Esophagus squamous epithelium (tissue), 5 donors: ENCODE data around the gene NDUFA11. TPM values are rescaled to one million over a fixed set of nuclear protein-coding genes. Genes with fewer than 3 reads are reported as not detected.

Source experiments
- DNase-seq: peaks from one replicate; lab custom pipeline; 2025; lab: John Stamatoyannopoulos, UW
- H3K27ac ChIP-seq, 4 donors: fragments of 200-600 bp; sonication (generic); one replicate each; pipeline ENCODE4 v1.5.1; 2016 to 2019; ENCODE audit warnings: mild to moderate bottlenecking in 1 of 4
- H3K27me3 ChIP-seq, 4 donors: fragments of 200-600 bp; sonication (generic); 1 replicate in 3 of 4; 2 replicates in 1 of 4; pipeline versions ENCODE4 v1.5.1 to v1.6.0; 2017 to 2021; ENCODE audit warnings: antibody characterized with exemption in 1 of 4
- H3K36me3 ChIP-seq, 3 donors: fragments of 200-600 bp; sonication (generic); one replicate each; pipeline ENCODE4 v1.5.1; 2016 to 2019
- H3K4me1 ChIP-seq, 3 donors: fragments of 200-600 bp; sonication (generic); one replicate each; pipeline ENCODE4 v1.5.1; 2017 to 2019
- H3K4me3 ChIP-seq, 4 donors: fragments of 200-600 bp; sonication (generic); 1 replicate in 3 of 4; 2 replicates in 1 of 4; pipeline ENCODE4 v1.5.1; 2016 to 2019; ENCODE audit warnings: mild to moderate bottlenecking in 2 of 4, moderate library complexity in 1 of 4
- H3K9me3 ChIP-seq, 3 donors: fragments of 200-600 bp; sonication (generic); one replicate each; pipeline ENCODE4 v1.5.1; 2016 to 2019
- POLR2A ChIP-seq, 4 donors: fragments of 450-650 bp; IDR thresholded peaks; one replicate each; pipeline ENCODE4 v1.6.1; 2017; ENCODE audit warnings: antibody characterized with exemption in 4 of 4, mild to moderate bottlenecking in 4 of 4, moderate library complexity in 3 of 4
- WGBS, 2 donors: methylation state at CpG; one replicate each; pipeline ENCODE4 v1.1.5; 2018; 5-methylcytosine and 5-hydroxymethylcytosine counted together
- intact Hi-C: fragments of 100-400 bp; cut with DNase I; formaldehyde crosslinking; loops from one replicate; pipeline ENCODE4 v1.15.0; 2022
- total RNA-seq, 4 donors: library from RNA; depleted of rRNA; stranded (reverse); fragments of >200 nt; gene quantifications; one replicate each; pipeline ENCODE4 v1.1.0, GENCODE V29; 2016
- TF ChIP-seq, protein P1 (sequence below), 6 experiments: fragments of 450-650 bp in 4 of 6; fragments of 200-600 bp in 2 of 6; sonication (generic) in 2 of 6; IDR thresholded peaks; one replicate each; pipeline ENCODE4 v1.5.1; 2016 to 2019; ENCODE audit warnings: antibody characterized with exemption in 6 of 6, mild to moderate bottlenecking in 4 of 6, moderate library complexity in 4 of 6
- donor health status: DM: yes; HTN: yes; CAD: no.

Gene NDUFA11
- total RNA-seq, 4 donors from 2014 or later: 204 to 277 (median 234) TPM

DNA sequence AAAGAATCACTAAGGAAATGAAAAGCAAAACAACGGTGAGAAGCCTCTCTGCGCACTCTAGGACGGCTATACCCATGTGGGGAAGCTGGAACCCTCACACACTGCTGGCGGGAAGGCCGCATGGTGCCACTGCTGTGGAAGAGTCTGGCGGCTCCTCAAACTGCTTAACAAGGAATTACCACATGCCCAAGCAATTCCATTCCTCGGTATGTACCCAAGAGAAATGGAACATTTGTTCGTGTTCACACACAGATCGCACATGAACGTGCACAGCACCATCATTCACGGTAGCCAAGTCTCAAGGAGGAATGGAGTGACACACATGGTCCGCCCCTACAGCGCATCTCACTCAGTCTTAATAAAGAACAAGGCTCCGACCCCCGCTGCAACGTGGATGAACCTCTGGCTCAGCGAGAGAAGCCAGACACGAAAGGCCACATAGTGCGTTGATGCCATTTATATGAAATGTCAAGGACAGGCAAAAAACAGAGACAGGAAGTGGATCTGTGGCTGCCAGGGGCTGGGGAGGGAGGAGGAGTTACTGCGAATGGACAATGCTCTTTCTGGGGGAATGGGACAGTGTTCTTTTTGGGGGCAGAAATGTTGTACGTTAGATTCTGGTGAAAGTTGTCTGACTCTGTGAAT lies 18.0 kb upstream of the NDUFA11 start:
- DNase-seq: no peak

DNA sequence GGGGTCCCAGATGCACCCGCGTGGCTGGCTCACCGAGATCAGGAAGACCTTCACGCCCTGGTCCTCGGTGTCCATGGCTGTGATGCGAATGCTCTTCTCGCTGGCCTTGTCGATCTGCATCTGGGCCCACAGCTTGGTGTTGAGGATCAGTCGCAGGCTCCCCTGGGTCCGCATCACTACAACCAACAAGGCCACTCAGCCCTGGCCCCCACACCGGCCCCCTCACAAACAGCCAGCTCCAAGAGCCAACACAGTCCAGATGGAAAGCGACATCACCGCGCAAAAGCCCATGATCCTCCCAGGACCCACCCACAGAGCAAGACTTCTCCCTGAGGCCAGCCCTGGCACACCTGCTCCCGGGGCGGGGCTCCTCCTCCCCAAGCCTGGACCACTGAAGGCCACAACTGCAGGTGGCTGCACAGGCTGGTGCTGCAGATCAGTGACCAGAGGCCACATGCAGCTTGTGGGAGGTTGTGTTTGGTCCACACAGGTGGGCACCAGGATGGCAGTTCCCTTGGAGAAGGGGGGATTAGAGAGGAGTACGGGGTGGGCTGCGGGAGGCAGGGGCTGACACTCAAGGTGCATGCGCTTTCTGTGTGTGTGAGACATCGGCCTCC lies 15.0 kb upstream of the NDUFA11 start:
- H3K4me3 ChIP-seq: no peak overlapping the region
- no peak for DNase-seq
- H3K9me3 ChIP-seq: no peaks in the 10 kb centered on the region
- WGBS, 2 donors: 89% methylated on average over 7 to 9 of the region's 20 CpGs
- intact Hi-C loops: no loop called here
- TF ChIP-seq, protein P1, sequence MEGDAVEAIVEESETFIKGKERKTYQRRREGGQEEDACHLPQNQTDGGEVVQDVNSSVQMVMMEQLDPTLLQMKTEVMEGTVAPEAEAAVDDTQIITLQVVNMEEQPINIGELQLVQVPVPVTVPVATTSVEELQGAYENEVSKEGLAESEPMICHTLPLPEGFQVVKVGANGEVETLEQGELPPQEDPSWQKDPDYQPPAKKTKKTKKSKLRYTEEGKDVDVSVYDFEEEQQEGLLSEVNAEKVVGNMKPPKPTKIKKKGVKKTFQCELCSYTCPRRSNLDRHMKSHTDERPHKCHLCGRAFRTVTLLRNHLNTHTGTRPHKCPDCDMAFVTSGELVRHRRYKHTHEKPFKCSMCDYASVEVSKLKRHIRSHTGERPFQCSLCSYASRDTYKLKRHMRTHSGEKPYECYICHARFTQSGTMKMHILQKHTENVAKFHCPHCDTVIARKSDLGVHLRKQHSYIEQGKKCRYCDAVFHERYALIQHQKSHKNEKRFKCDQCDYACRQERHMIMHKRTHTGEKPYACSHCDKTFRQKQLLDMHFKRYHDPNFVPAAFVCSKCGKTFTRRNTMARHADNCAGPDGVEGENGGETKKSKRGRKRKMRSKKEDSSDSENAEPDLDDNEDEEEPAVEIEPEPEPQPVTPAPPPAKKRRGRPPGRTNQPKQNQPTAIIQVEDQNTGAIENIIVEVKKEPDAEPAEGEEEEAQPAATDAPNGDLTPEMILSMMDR (IDR thresholded peaks at IDR 0.05): no peak
- TF ChIP-seq POLR2A (IDR thresholded peaks at IDR 0.05): no peak
- no peak overlapping the region for H3K27ac ChIP-seq
- H3K36me3 ChIP-seq: peaks cover 31 to 89% (median 53%) of the 10 kb centered on the region in 3 donors
- H3K4me1 ChIP-seq: peaks cover 6 to 21% (median 8%) of the 10 kb centered on the region in 3 donors
- no peaks in the 10 kb centered on the region for H3K27me3 ChIP-seq

More for the DNA sequence above, 18.0 kb upstream of the NDUFA11 start:
- no peak for TF ChIP-seq POLR2A (IDR thresholded peaks at IDR 0.05)
- TF ChIP-seq, protein P1 (IDR thresholded peaks at IDR 0.05): no peak
- Histone ChIP-seq H3K36me3 (peaks cover 50 to 100% (median 75%) of the 10 kb centered on the region in 3 donors), H3K9me3 (no peaks in the 10 kb centered on the region), H3K4me3 (no peak overlapping the region), H3K27me3 (no peaks in the 10 kb centered on the region), H3K27ac (no peak overlapping the region), H3K4me1 (peaks cover 0 to 12% (median 5%) of the 10 kb centered on the region in 3 donors)
- 87 to 90% methylated on average over 14 to 20 of the region's 21 CpGs for WGBS, 2 donors
- intact Hi-C loops: no loop called here

DNA sequence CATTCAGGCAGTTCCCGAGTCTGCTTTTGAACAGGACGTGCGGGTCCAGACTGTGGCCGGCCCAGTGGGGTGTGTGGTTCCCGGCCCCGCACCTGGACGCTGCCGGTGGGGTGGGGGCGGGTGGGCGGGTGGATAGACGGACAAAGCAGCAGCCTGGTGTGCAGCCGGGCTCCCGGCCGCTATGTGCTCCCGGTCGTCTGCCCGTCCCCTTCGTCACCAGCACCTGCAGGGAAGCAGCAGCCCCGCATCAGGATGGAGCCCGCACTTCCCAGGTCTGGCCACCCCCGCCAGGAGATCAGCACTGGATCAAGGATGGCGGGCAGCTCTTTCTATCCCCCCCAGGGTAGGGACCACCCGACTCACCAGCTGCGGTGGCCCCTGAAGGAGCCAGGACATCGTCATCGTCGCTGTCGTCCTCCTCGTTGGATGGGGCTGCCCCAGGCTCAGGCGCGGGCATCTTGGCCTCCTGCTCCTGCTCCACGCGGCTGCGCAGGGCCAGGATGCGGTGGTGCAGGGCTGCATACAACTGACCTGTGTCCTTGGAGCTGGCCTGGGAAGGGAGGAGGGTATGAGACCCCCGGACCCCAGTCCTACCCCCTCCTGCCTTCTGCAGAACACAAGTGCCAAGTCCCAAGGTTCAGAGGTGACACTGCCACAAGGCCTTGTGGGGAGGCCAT lies 14.0 kb upstream of the NDUFA11 start:
- no CpG with 5 or more reads among the region's 36 CpGs for WGBS, 2 donors
- H3K36me3 ChIP-seq: peaks cover 27 to 79% (median 45%) of the 10 kb centered on the region in 3 donors
- no peak overlapping the region for H3K4me3 ChIP-seq
- H3K27me3 ChIP-seq: no peaks in the 10 kb centered on the region
- TF ChIP-seq, protein P1 (IDR thresholded peaks at IDR 0.05): no peak
- TF ChIP-seq POLR2A (IDR thresholded peaks at IDR 0.05): no peak
- peaks cover 6 to 21% (median 8%) of the 10 kb centered on the region in 3 donors for H3K4me1 ChIP-seq
- no peaks in the 10 kb centered on the region for H3K9me3 ChIP-seq
- no peak overlapping the region for H3K27ac ChIP-seq
- intact Hi-C loops: no loop called here
- no peak for DNase-seq

DNA sequence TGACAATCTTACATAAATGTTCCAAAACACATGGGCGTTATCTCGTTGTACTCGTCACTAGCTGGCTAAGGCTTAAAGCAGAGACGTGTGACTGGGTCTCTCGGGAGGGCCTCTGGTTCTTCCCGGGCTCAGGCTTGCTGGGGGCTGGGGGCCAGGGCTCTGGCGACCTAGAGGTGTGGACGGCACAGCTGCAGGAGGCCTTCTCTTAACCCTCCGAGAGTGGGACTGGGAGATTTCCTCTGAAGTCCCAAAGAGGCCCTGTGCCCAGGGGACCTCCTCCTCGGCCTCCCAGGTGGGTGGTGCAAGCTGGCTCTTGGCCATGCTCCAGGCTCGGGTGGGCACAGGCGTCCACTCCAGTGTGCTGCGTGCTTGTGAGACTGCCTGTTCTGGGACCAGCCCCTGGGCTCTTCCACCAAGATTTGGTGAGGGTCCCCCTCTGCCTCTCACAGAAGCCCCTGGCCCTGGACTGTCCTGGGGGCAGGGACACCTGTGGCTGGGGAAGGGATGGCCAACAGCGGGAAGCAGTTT lies 12.7 kb upstream of the NDUFA11 start:
- intact Hi-C loops: no loop called here
- Histone ChIP-seq H3K4me3 (no peak overlapping the region), H3K9me3 (no peaks in the 10 kb centered on the region), H3K4me1 (peaks cover 6 to 21% (median 8%) of the 10 kb centered on the region in 3 donors), H3K36me3 (peaks cover 27 to 67% (median 39%) of the 10 kb centered on the region in 3 donors), H3K27ac (no peak overlapping the region), H3K27me3 (no peaks in the 10 kb centered on the region)
- WGBS, 2 donors: 44 to 72% methylated on average over 6 to 7 of the region's 14 CpGs
- no peak for DNase-seq
- no peak for TF ChIP-seq POLR2A (IDR thresholded peaks at IDR 0.05)
- TF ChIP-seq, protein P1 (IDR thresholded peaks at IDR 0.05): no peak
